Colonic mucosa (tissue), 4 donors: ENCODE measurements around the gene WNT2. TPM values are rescaled to one million over a fixed set of nuclear protein-coding genes. Genes with fewer than 3 reads are reported as not detected.

ENCODE experiments used
- DNase-seq: peaks from one replicate; pipeline ENCODE4 v3.0.0-alpha.2; 2020
- H3K27ac ChIP-seq: fragments of 200-600 bp; one replicate; pipeline ENCODE4 v1.8.0; 2021
- H3K27me3 ChIP-seq: fragments of 200-600 bp; one replicate; pipeline ENCODE4 v1.8.0; 2021
- H3K36me3 ChIP-seq: fragments of 200-600 bp; one replicate; pipeline ENCODE4 v1.8.0; 2021
- H3K4me1 ChIP-seq: fragments of 200-600 bp; one replicate; pipeline ENCODE4 v1.8.0; 2021; ENCODE audit warnings: mild to moderate bottlenecking
- H3K4me3 ChIP-seq: fragments of 200-600 bp; one replicate; pipeline ENCODE4 v1.8.0; 2021
- H3K9ac ChIP-seq, 2 donors: one replicate each; pipeline ENCODE4 v1.7.0; 2013; ENCODE audit warnings: control low read depth in 2 of 2, low read depth in 2 of 2, low read length in 2 of 2
- H3K9me3 ChIP-seq: fragments of 200-600 bp; one replicate; pipeline ENCODE4 v1.8.0; 2021
- intact Hi-C: fragments of 100-400 bp; cut with DNase I; formaldehyde crosslinking; loops from one replicate; pipeline ENCODE4 v1.14.1; 2022
- total RNA-seq, 2 donors: library from RNA; stranded (reverse); fragmentation: NEBNext Ultra II Directional in 1 of 2; extraction: Animal tissue kit (Norgen Biotek cat#: 25700) in 1 of 2; gene quantifications; one replicate each; pipeline ENCODE4 v1.2.1, GENCODE V29; 2021
- TF ChIP-seq, protein P1 (sequence below): fragments of 200-600 bp; IDR thresholded peaks from one replicate; pipeline ENCODE4 v1.8.0; 2022; ENCODE audit warnings: antibody characterized with exemption, mild to moderate bottlenecking
- donor health status: healthy.
- donor health status: DM: no; HTN: no; CAD: no.
- donor health status: DM: no; HTN: no; CAD: no.

WNT2 gene
- total RNA-seq, 2 donors from 2014 or later, result 0.11 TPM; not detected in 1

DNA sequence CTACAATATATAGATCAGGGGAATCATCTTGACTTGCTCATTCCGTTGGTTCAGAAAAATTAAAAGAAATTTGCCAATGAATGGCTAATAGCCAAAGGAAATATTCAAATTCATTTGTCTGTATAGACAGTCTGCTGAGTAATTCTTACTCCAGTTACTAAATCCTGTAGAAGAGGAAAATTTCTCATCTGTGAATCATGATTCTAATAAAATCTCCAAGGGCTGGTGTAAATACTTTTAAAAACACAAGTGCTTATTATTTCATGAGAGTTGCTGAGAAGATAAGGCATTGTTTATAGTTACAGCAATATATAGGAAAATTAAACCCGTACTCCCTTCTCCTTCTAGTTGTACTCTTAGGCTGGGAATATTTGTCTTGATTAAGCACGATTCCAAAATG is 53.0 kb downstream of the WNT2 start:
- no peak overlapping the region for H3K4me3 ChIP-seq
- no peaks in the 10 kb centered on the region for H3K27me3 ChIP-seq
- no peaks in the 10 kb centered on the region for H3K4me1 ChIP-seq
- H3K9me3 ChIP-seq, result no peaks in the 10 kb centered on the region
- H3K36me3 ChIP-seq, result no peaks in the 10 kb centered on the region
- H3K9ac ChIP-seq, result no peak overlapping the region
- intact Hi-C loops, result no loop called here
- H3K27ac ChIP-seq, result no peak overlapping the region
- TF ChIP-seq, protein P1, sequence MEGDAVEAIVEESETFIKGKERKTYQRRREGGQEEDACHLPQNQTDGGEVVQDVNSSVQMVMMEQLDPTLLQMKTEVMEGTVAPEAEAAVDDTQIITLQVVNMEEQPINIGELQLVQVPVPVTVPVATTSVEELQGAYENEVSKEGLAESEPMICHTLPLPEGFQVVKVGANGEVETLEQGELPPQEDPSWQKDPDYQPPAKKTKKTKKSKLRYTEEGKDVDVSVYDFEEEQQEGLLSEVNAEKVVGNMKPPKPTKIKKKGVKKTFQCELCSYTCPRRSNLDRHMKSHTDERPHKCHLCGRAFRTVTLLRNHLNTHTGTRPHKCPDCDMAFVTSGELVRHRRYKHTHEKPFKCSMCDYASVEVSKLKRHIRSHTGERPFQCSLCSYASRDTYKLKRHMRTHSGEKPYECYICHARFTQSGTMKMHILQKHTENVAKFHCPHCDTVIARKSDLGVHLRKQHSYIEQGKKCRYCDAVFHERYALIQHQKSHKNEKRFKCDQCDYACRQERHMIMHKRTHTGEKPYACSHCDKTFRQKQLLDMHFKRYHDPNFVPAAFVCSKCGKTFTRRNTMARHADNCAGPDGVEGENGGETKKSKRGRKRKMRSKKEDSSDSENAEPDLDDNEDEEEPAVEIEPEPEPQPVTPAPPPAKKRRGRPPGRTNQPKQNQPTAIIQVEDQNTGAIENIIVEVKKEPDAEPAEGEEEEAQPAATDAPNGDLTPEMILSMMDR, result no peak
- no peak for DNase-seq

DNA sequence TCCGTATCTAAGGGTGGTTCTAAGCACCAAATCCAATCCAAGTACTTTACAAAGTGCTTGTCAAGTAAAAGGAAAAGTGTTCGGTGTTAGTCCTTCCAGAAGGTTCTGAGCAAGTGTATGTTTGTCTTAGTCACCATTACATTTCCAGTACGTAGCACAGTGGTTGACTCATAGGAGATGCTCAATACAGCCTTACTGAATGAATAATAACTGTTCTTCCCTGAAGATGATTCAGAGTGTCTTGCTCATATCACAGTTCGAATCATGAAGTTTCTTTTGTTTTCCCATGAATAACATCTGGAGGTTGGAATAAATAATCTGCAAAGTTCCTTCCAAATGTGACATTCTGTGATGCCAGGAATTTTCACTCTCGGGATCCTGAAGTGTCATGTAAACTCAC is 53.4 kb downstream of the WNT2 start:
- Histone ChIP-seq H3K36me3 (no peaks in the 10 kb centered on the region), H3K27ac (no peak overlapping the region), H3K27me3 (no peaks in the 10 kb centered on the region), H3K4me3 (no peak overlapping the region), H3K9ac (no peak overlapping the region), H3K4me1 (no peaks in the 10 kb centered on the region), H3K9me3 (no peaks in the 10 kb centered on the region)
- no peak for DNase-seq
- intact Hi-C loops, result no loop called here
- TF ChIP-seq, protein P1, result no peak

DNA sequence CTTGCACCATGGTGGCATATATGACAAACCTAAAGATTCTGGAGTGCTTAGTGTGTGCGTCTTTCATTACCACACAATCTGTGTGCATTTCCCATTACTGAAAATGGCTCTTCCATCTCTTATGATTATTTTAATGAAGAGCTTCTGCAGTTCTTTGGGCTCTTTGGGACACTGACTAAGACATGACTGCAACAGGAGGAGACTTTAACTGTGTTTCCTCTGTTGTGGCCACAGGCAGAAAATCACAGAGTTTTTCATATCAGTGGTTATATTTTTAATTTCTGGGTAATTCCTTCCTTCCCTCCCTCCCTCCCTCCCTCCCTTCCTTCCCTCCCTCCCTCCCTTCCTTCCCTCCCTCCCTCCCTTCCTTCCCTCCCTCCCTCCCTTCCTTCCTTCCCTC is 58.1 kb downstream of the WNT2 start:
- Histone ChIP-seq H3K27me3 (no peaks in the 10 kb centered on the region), H3K27ac (no peak overlapping the region), H3K4me1 (no peaks in the 10 kb centered on the region), H3K9me3 (no peaks in the 10 kb centered on the region), H3K9ac (no peak overlapping the region), H3K4me3 (no peak overlapping the region), H3K36me3 (no peaks in the 10 kb centered on the region)
- no peak for DNase-seq
- TF ChIP-seq, protein P1, result no peak
- intact Hi-C loops, result no loop called here

DNA sequence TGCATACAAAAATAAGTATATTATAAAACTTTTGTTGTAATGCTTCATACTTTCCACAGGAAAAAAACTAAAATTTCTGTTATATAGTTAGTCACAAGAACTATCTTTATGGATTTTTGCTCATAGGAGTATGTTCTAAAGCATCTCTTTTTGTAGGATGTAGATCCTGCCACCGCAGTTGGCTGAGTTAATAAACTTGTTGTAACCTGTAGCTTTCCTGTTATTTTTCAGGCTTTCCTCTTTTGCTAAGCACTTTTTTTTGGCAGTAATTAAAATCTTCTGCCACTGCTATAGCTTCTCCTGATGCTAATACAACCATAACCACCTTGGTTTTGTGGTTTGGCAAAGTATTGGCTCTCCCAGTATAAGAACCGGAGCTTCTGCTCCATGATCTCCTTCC is 60.3 kb downstream of the WNT2 start:
- H3K9me3 ChIP-seq, result no peaks in the 10 kb centered on the region
- TF ChIP-seq, protein P1, result no peak
- no peak overlapping the region for H3K9ac ChIP-seq
- DNase-seq, result no peak
- no peak overlapping the region for H3K4me3 ChIP-seq
- H3K36me3 ChIP-seq, result no peaks in the 10 kb centered on the region
- intact Hi-C loops, result no loop called here
- no peak overlapping the region for H3K27ac ChIP-seq
- H3K4me1 ChIP-seq, result no peaks in the 10 kb centered on the region
- no peaks in the 10 kb centered on the region for H3K27me3 ChIP-seq

DNA sequence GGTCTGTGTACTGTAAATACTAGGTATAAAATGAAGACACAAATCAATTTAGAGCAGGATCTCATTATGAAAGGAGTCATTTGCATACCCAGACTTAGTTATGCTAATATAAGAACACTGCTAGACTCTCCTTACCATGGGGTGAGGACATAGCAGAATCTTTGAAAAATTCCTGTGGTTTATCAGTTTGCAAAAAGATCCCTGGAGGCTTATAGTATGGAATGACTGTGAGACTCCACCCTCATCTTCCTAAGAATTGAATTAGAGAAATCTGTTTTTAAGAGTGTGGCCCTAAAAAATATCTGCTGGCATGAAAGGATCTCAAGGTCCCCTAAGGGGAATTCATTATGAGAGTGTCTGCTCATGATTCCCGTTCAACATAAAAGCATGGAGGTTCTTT is 63.2 kb downstream of the WNT2 start:
- Histone ChIP-seq H3K4me1 (no peaks in the 10 kb centered on the region), H3K27ac (no peak overlapping the region), H3K4me3 (no peak overlapping the region), H3K9me3 (no peaks in the 10 kb centered on the region), H3K9ac (no peak overlapping the region), H3K27me3 (no peaks in the 10 kb centered on the region), H3K36me3 (no peaks in the 10 kb centered on the region)
- TF ChIP-seq, protein P1, result no peak
- DNase-seq, result no peak
- intact Hi-C loops, result no loop called here

DNA sequence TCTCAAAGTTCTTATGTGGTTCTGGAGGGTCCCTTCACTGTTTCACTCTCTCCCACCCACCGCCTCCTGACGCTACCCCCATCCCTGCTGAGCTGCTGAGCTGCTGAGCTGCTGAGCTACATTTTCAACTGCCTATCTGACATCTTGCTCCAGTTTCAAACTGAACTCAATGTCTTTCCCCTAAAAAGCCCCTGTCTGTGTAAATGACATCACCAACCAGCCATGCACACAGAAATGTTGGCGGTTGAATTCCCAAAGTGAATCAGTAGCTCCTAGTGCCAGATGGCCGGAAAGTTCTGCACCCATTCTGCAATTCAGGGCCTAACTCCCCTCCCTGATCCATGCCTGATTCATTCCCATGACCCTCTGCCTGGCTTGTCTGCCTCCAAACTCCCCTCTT is 71.2 kb downstream of the WNT2 start:
- intact Hi-C loops, result no loop called here
- Histone ChIP-seq H3K9me3 (no peaks in the 10 kb centered on the region), H3K4me1 (no peaks in the 10 kb centered on the region), H3K27me3 (no peaks in the 10 kb centered on the region), H3K36me3 (no peaks in the 10 kb centered on the region), H3K4me3 (no peak overlapping the region), H3K9ac (no peak overlapping the region), H3K27ac (no peak overlapping the region)
- TF ChIP-seq, protein P1, result no peak
- no peak for DNase-seq
